Heart right ventricle (tissue), 16 donors: ENCODE measurements around the gene BMP10. TPM values are rescaled to one million over a fixed set of nuclear protein-coding genes. Genes with fewer than 3 reads are reported as not detected.

ENCODE experiments used
- ATAC-seq, 8 donors: fragments of 200-7000 bp; cut with Tn5 transposase; one replicate each; pipeline ENCODE4 v1.9.1; 2020; ENCODE audit warnings: mild to moderate bottlenecking in 8 of 8, moderate library complexity in 8 of 8, moderate number of reproducible peaks in 1 of 8
- DNase-seq, 2 donors: peaks; one replicate each; pipeline ENCODE4 v3.0.0-alpha.2; 2020
- H3K27ac ChIP-seq, 10 donors: fragments of 200-600 bp; sonication (generic) in 2 of 10; one replicate each; pipeline versions ENCODE4 v1.5.0 to v1.8.0; 2020 to 2022; ENCODE audit warnings: mild to moderate bottlenecking in 3 of 10
- H3K27me3 ChIP-seq, 7 donors: fragments of 200-600 bp; one replicate each; pipeline ENCODE4 v1.8.0; 2021 to 2022; ENCODE audit warnings: mild to moderate bottlenecking in 2 of 7
- H3K36me3 ChIP-seq, 9 donors: fragments of 200-600 bp; sonication (generic) in 1 of 9; one replicate each; pipeline versions ENCODE4 v1.5.0 to v1.8.0; 2020 to 2022; ENCODE audit warnings: mild to moderate bottlenecking in 2 of 9
- H3K4me1 ChIP-seq, 9 donors: fragments of 200-600 bp; sonication (generic) in 1 of 9; one replicate each; pipeline versions ENCODE4 v1.5.0 to v1.8.0; 2020 to 2022; ENCODE audit warnings: mild to moderate bottlenecking in 4 of 9
- H3K4me3 ChIP-seq, 10 donors: fragments of 200-600 bp; sonication (generic) in 2 of 10; one replicate each; pipeline versions ENCODE4 v1.5.0 to v1.8.0; 2020 to 2022; ENCODE audit warnings: mild to moderate bottlenecking in 7 of 10, moderate library complexity in 2 of 10
- H3K9me3 ChIP-seq, 11 donors: fragments of 200-600 bp in 10 of 11; sonication (generic) in 2 of 11; one replicate each; pipeline versions ENCODE4 v1.5.0 to v1.8.0; 2013 to 2022; ENCODE audit warnings: mild to moderate bottlenecking in 2 of 11, control low read depth in 1 of 11, moderate library complexity in 1 of 11
- CTCF ChIP-seq, 9 donors: fragments of 200-600 bp; sonication (generic) in 2 of 9; IDR thresholded peaks; one replicate each; pipeline versions ENCODE4 v1.5.0 to v1.8.0; 2021 to 2022; ENCODE audit warnings: antibody characterized with exemption in 9 of 9, mild to moderate bottlenecking in 5 of 9, moderate library complexity in 1 of 9
- WGBS, 2 donors: extraction: QIAGEN DNeasy Blood & Tissue Kit; methylation state at CpG; one replicate each; pipeline ENCODE4 v1.1.7; 2013; ENCODE audit warnings: inconsistent platforms in 1 of 2; 5-methylcytosine and 5-hydroxymethylcytosine counted together
- intact Hi-C, 10 donors: fragments of 100-400 bp; cut with DNase I; formaldehyde crosslinking; loops; one replicate each; pipeline versions ENCODE4 v1.11.1 to v1.14.2; 2022
- polyA plus RNA-seq, 2 donors: library from polyadenylated mRNA; stranded (reverse); fragments of 200-250 nt; gene quantifications; one replicate each; pipeline ENCODE4 v1.2.3, GENCODE V29; 2013
- total RNA-seq, 10 donors: library from RNA; stranded (reverse); fragmentation: NEBNext Ultra II Directional in 3 of 10; extraction: Animal tissue kit (Norgen Biotek cat#: 25700) in 3 of 10; gene quantifications; one replicate each; pipeline versions ENCODE4 v1.2.1 to v1.2.4, GENCODE V29; 2021 to 2023
- donor health status: Arrhythmogenic right ventricular cardiomyopathy.
- donor health status: ischemic (EF 13 %, LVEDD 7.1; RV severe dilation, severe dysfunction).
- donor health status: healthy with polysubstance abuse.
- donor health status: DM: no; HTN: yes; CAD: no.
- donor health status: DM: no; HTN: no; CAD: no.
- donor health status: ischemic (EF 25% LVEDD 6.9; RV normal size, moderate dysfunction).
- donor health status: ischemic (EF 25% LVEDD 5.7; RV mildly dilated, moderate dysfunction).
- donor health status: healthy.
- donor health status: DM: yes; HTN: yes; CAD: no.
- donor health status: Ischemic cardiomyopathy.
- donor health status: ischemic (EF 35%, LVEDD 5.7; RV mildly dilated, moderate dysfunction).
- donor health status: nonischemic (EF 11% LVEDD 7.7; RV severe dilation, severe dysfunction).
- donor health status: DM: yes; HTN: yes; CAD: no.
- donor health status: PGD.
- donor health status: ischemic (EF 29% LVEDD 5.4; RV normal size, mild dysfunction).
- donor health status: nonischemic (EF 23%, LVEDD 6.1; RV moderate dilation, normal function).

The BMP10 gene
- total and polyA plus RNA-seq, 12 donors, result 0.03 to 0.31 TPM; not detected in 10

DNA sequence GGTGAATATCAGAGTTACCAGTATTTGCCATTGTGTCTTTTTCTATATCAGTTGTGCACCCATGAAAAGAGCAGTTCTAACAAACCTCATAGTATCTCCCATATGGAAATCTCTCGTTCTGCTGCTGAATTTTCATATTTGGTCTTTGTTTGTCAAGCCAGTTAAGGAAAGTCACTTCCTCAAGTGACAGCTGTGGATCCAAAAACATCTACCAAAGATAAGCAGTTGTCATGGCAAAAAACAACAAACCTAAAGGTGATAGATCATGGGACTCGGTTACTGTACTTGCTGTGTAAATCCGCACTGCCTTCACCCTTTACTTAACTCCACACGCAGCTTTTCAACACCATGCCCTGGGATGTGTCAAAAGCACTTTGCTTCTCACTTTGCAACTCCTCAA is 17.3 kb downstream of the BMP10 start:
- ATAC-seq (peak in 2 of 8 donors; percentile 65 to 79), DNase-seq (no peak)
- Histone ChIP-seq H3K27ac (no peak overlapping the region), H3K9me3 (no peaks in the 10 kb centered on the region), H3K4me3 (no peak overlapping the region), H3K4me1 (peaks cover 0 to 22% (median 0%) of the 10 kb centered on the region in 9 donors), H3K27me3 (peaks cover 0 to 84% (median 11%) of the 10 kb centered on the region in 7 donors), H3K36me3 (no peaks in the 10 kb centered on the region)
- 25 to 41% methylated on average over 4 of the region's 4 CpGs for WGBS, 2 donors
- TF ChIP-seq CTCF (IDR thresholded peaks at IDR 0.05), result no peak
- intact Hi-C loops, result no loop called here

DNA sequence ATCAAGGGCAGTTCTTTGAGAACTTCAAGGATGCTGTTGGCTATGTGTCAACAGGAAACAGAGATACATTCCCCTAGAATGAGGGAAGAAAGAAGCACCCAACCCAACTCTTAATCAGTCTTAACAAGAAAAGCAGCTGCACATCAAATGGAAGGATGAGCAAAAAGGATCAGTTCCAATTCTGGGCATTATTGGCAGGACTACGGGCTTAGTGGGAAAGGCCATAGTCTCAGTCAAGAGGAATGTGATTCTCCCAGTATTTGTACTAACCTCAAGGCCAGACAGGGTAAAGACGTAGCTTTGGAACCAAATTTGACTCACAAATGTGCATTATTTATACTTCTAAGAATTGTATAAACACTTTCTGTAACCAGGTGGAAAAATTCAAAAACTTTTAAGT is 18.2 kb downstream of the BMP10 start:
- peaks cover 0 to 84% (median 8%) of the 10 kb centered on the region in 7 donors for H3K27me3 ChIP-seq
- no peaks in the 10 kb centered on the region for H3K36me3 ChIP-seq
- peaks cover 0 to 13% (median 0%) of the 10 kb centered on the region in 9 donors for H3K4me1 ChIP-seq
- WGBS, 2 donors, result 77 to 83% methylated on average over 2 of the region's 2 CpGs
- no peak for ATAC-seq
- no peaks in the 10 kb centered on the region for H3K9me3 ChIP-seq
- no peak overlapping the region for H3K4me3 ChIP-seq
- no peak for DNase-seq
- no peak for TF ChIP-seq CTCF (IDR thresholded peaks at IDR 0.05)
- H3K27ac ChIP-seq, result no peak overlapping the region
- intact Hi-C loops, result no loop called here

GRCh38 chr2:68850524-68850923 is 20.7 kb downstream of the BMP10 start:
- intact Hi-C loops, result no loop called here
- no peak for ATAC-seq
- WGBS, 2 donors, result 72 to 77% methylated on average over 3 of the region's 3 CpGs

DNA sequence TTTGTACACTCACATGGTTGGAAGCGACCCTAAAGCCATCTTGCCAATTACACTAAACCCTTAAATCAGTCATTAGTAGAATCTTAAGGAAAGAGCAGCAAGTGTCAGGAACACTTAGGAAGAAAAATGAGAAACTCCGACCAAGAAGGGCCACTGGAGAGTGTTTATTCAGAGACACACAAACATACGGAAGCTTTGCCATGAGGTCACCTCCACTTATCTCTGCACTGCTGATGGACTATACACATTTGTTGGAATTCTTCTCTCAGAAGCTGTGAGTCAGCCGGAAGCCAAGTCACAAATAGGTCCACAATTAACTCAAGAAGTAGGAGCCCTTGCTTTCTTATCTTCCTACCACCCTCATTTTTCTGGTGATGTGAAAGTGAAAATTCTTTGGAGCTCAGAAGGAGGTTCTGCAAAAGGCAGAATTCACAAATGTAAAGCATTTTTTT is 21.6 kb downstream of the BMP10 start:
- no peak for TF ChIP-seq CTCF (IDR thresholded peaks at IDR 0.05)
- no peak overlapping the region for H3K4me3 ChIP-seq
- intact Hi-C loops, result no loop called here
- DNase-seq, result no peak
- H3K36me3 ChIP-seq, result no peaks in the 10 kb centered on the region
- no peak for ATAC-seq
- peaks cover 0 to 86% (median 4%) of the 10 kb centered on the region in 7 donors for H3K27me3 ChIP-seq
- H3K9me3 ChIP-seq, result no peaks in the 10 kb centered on the region
- peaks cover 0 to 13% (median 0%) of the 10 kb centered on the region in 9 donors for H3K4me1 ChIP-seq
- no peak overlapping the region for H3K27ac ChIP-seq
- 62 to 67% methylated on average over 4 of the region's 4 CpGs for WGBS, 2 donors

More at GRCh38 chr2:68850524-68850923, 20.7 kb downstream of the BMP10 start:
- no peak for TF ChIP-seq CTCF (IDR thresholded peaks at IDR 0.05)
- no peak overlapping the region for H3K4me3 ChIP-seq
- no peaks in the 10 kb centered on the region for H3K36me3 ChIP-seq
- H3K27me3 ChIP-seq, result peaks cover 0 to 83% (median 4%) of the 10 kb centered on the region in 7 donors
- no peaks in the 10 kb centered on the region for H3K9me3 ChIP-seq
- H3K27ac ChIP-seq, result no peak overlapping the region
- DNase-seq, result no peak
- H3K4me1 ChIP-seq, result peaks cover 0 to 13% (median 0%) of the 10 kb centered on the region in 9 donors
